Jurkat, Clone E6-1 (cell line): ENCODE measurements around the gene SETD4.
A peak's percentile ranks its signal among the peaks of the same experiment; 100 is the strongest.
"Not testable (repeated sequence)": the region's sequence is repeated elsewhere in the genome, so short reads cannot be mapped to it uniquely, and the experiment has no call there.

Experiments
- DNase-seq: peaks from one replicate; pipeline ENCODE4 v3.0.0-alpha.2; 2011; ENCODE audit warnings: low read depth, low spot score
- H3K4me3 ChIP-seq: 2 replicates; pipeline ENCODE4 v1.5.1; 2011; ENCODE audit warnings: mild to moderate bottlenecking, low read length, control low read depth, moderate library complexity

Gene SETD4

DNA sequence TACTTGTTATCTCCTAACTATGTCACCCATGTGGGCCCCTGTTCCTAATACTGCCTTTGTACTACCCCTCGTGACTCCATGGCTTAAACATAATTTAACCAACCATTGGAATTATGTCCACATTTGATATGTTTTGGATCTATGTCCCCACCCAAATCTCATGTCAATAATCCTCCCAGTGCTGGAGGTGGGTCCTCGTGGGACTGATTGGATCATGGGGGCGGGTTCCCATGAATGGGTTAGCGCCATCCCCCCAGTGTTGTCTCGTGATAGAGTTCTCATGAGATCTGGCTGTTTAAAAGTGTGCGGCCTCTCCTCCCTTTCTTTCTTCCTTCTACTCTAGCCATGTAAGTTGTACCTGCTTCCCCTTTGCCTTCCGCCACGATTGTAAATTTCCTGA is 19.3 kb upstream of the SETD4 start:
- no peak for DNase-seq
- H3K4me3 ChIP-seq = no peak overlapping the region

GRCh38 chr21:36079010-36079649 is 18.8 kb upstream of the SETD4 start:
- DNase-seq = no peak
- no peak overlapping the region for H3K4me3 ChIP-seq

DNA sequence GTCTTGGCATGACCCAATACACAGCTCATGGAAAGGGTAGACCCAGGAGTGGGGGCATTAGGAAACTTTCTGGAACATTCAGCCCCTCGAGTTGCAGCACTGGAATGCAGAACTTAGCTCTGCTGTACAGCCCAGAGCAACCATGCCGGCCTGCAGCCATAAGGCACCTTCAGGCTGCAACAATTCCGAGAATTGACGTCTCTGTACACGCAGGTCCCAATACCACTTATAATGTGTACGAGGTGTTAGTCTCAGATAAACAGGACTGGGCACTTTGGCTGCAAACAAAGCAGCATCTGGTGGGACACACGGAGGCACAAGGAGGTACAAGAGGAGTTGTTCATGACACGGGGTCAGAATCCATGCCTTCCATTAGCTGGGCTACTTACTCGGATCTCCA is 17.4 kb upstream of the SETD4 start:
- no peak for DNase-seq
- no peak overlapping the region for H3K4me3 ChIP-seq

- no peak for DNase-seq
These were observed 16.7 kb upstream of the SETD4 start for GRCh38 chr21:36076878-36077655.

GRCh38 chr21:36075953-36076352 is 15.6 kb upstream of the SETD4 start:
- H3K4me3 ChIP-seq = no peak overlapping the region
- no peak for DNase-seq

More at GRCh38 chr21:36076878-36077655, 16.7 kb upstream of the SETD4 start:
- no peak overlapping the region for H3K4me3 ChIP-seq

DNA sequence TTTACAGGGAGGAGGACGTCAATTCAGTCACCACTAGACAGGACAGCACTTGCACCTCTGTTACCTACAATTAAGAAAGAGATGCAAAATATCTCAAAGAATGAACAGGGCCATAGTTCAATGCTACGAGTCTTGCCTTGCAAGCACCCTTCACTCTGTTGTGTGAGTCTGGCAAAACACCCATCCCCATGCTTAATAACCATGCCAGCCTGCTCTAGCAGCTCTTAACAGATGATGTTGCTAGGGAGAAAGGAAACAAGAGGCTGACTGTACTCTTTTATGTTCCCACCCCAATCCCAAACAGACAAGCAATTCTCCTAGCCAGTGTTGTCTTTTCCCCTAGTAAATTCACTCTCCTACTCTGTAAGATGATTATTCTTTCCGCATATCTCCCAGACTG is 14.8 kb upstream of the SETD4 start:
- no peak for DNase-seq
- no peak overlapping the region for H3K4me3 ChIP-seq

- DNase-seq, H3K4me3 ChIP-seq: not testable (repeated sequence)
These were observed 13.6 kb upstream of the SETD4 start for GRCh38 chr21:36073911-36074310.

- no peak overlapping the region for H3K4me3 ChIP-seq
- no peak for DNase-seq
These were observed 12.9 kb upstream of the SETD4 start for GRCh38 chr21:36073181-36073580.

DNA sequence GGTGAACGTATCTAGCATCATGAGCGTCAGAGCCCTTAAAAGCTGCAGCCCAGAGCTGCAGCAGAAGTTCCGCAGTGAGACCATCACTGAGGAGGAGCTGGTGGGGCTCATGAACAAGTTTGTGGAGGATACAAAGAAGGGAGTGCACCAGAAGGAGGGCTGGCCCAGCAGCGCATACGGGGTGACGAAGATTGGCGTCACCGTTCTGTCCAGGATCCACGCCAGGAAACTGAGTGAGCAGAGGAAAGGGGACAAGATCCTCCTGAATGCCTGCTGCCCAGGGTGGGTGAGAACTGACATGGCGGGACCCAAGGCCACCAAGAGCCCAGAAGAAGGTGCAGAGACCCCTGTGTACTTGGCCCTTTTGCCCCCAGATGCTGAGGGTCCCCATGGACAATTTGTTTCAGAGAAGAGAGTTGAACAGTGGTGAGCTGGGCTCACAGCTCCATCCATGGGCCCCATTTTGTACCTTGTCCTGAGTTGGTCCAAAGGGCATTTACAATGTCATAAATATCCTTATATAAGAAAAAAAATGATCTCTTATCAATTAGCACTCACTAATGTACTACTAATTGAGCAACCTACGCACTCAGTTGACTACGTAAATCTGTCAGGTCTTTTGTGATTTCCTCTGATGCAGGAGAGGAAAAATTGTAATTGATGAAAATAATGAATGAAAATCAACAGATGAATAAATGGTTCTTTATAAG is 12.3 kb upstream of the SETD4 start:
- no peak overlapping the region for H3K4me3 ChIP-seq
- no peak for DNase-seq

GRCh38 chr21:36070999-36071398 is 10.7 kb upstream of the SETD4 start:
- H3K4me3 ChIP-seq = no peak overlapping the region
- no peak for DNase-seq

GRCh38 chr21:36069713-36070583 is 9.6 kb upstream of the SETD4 start, which contains the start of gene CBR1:
Gene CBR1, plus strand, starts transcription at chr21:36070024. Its CDS starts 92 bp downstream, at chr21:36070116.
- H3K4me3 ChIP-seq = no peak within 1 kb of the TSS
- no peak for DNase-seq

DNA sequence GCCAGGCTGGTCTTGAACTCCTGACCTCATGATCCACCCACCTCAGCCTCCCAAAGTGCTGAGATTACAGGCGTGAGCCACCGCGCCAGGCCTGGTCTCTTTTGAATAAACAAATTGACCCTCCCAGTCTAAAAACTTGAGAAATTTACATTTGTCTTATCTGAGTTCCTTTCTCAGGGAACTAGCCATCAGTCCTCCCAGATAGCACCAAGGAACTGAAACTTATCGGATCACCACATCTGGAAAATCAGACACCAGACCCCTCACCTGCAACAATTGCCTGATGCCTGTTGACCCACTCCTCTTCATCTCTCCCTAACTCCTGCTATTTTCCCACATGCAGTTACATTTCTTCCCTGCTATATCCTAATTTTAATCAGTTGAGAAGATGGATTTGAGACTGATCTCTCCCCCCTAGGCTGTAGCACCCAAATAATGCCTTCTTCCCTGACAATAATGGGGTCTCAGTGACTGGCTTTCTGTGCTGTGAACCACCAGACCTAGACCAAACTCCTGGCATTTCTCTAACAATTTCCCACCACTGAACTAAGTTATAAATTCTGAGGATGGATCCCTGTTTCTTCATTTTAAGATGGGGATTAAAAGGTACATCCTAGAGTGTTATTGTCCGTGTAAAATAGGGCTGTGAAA is 8.5 kb upstream of the SETD4 start:
- no peak overlapping the region for H3K4me3 ChIP-seq
- no peak for DNase-seq

- no peak overlapping the region for H3K4me3 ChIP-seq
- peak; percentile 51 for DNase-seq
These were observed 5.2 kb upstream of the SETD4 start for GRCh38 chr21:36065497-36066036.

GRCh38 chr21:36064085-36064460 is 3.7 kb upstream of the SETD4 start:
- no peak overlapping the region for H3K4me3 ChIP-seq
- no peak for DNase-seq

- no peak overlapping the region for H3K4me3 ChIP-seq
- no peak for DNase-seq
These were observed 3.2 kb upstream of the SETD4 start for GRCh38 chr21:36063375-36064084.

DNA sequence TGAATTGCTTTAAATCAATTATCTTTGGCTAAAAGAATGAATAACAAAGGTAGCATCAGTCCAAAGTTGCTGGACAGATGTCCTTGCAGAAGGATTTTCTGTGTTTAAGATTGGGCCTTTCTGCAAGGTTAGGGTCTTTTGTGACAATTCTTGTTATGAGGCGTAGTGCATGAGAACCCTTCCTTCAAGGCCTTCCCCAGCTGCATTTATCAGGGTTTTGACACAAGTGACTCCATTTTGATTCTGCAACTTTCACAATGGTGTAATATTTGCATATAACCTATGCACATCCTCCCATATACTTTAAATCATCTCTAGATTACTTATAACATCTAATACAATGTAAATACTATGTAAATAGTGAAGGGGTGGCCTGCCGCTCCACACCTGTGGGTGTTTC is 1.1 kb upstream of the SETD4 start:
- no peak for DNase-seq
- H3K4me3 ChIP-seq = no peak overlapping the region

- DNase-seq = no peak
- H3K4me3 ChIP-seq = peak overlapping the region; percentile 99
These were observed 535 bp downstream of the SETD4 start for GRCh38 chr21:36059823-36060158.

GRCh38 chr21:36055551-36055950 is 4.8 kb downstream of the SETD4 start:
- H3K4me3 ChIP-seq = no peak overlapping the region
- DNase-seq = no peak
